Measurements from ENCODE around the gene CCDC86.
A peak's percentile ranks its signal among the peaks of the same experiment; 100 is the strongest.

CCDC86 gene

DNA sequence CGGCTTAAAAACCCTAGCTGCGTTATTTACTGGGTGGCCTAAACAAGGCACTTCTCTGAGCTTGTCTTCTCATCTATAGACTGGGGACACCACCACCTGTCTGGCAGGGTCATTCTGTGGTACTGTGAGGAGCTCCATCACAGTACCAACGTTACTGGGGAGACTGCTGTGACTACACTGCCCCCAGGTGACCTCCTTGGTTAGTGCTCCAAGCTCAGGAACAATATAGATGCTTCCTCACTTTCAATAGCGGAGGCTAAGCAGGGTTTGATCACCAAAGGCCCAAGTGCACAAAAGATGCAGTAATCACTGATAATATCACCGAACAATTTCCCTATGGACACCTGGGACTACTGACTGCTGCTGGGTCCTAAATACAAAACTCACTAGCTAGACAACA, 45.6 kb downstream of the CCDC86 start:
- DNase-seq (ENCODE audit: low read depth): no peak
- TF ChIP-seq, protein P1, sequence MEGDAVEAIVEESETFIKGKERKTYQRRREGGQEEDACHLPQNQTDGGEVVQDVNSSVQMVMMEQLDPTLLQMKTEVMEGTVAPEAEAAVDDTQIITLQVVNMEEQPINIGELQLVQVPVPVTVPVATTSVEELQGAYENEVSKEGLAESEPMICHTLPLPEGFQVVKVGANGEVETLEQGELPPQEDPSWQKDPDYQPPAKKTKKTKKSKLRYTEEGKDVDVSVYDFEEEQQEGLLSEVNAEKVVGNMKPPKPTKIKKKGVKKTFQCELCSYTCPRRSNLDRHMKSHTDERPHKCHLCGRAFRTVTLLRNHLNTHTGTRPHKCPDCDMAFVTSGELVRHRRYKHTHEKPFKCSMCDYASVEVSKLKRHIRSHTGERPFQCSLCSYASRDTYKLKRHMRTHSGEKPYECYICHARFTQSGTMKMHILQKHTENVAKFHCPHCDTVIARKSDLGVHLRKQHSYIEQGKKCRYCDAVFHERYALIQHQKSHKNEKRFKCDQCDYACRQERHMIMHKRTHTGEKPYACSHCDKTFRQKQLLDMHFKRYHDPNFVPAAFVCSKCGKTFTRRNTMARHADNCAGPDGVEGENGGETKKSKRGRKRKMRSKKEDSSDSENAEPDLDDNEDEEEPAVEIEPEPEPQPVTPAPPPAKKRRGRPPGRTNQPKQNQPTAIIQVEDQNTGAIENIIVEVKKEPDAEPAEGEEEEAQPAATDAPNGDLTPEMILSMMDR (IDR thresholded peaks at IDR 0.05; ENCODE audit: control insufficient read depth, extremely low read depth, insufficient read depth): peak; percentile 71
- H3K4me3 ChIP-seq (ENCODE audit: low read depth, low read length): no peak overlapping the region

DNA sequence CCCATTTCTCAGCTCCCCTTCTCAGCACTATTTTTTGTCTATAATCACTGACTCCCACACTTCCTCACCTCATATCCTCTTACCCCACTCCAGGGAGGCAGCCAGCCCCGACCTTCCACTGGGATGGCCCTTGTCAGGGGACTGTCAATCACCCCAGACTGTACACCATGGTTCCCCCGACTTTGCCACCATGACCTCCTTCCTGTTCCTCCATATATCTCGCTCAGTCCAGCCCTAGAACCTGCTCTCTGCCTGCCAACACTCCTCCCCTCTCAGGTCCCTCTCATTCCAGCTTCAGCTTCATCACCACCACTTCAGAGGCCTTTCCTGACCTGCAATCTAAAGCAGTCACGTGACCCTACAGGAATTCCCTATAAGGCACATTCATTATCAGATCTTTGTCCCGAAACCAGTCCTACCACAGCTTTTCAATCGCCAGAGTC, 48.0 kb downstream of the CCDC86 start:
- H3K4me3 ChIP-seq (ENCODE audit: low read depth, low read length): no peak overlapping the region
- peak; percentile 70 for DNase-seq (ENCODE audit: low read depth)
- TF ChIP-seq, protein P1 (IDR thresholded peaks at IDR 0.05; ENCODE audit: control insufficient read depth, extremely low read depth, insufficient read depth): no peak

DNA sequence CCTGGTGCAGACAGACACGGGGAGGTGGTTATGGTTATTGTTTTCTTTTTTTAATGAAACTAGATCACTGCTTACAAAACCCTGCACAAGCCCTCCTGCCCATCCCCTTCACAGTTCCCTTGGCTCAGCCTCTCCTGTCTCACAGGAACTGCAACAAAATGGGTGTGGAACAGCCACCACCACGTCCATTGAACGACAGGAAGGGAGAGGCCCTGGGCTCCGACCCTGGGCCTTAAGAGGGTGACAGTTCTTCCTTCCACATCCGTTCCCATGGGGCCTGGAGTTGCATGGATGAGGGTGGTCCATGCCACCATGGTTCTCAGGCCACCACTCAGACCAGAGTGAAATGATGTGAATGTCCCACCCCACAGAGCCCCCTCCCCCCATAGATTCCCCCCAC, 48.8 kb downstream of the CCDC86 start:
- no peak overlapping the region for H3K4me3 ChIP-seq (ENCODE audit: low read depth, low read length)
- no peak for DNase-seq (ENCODE audit: low read depth)
- TF ChIP-seq, protein P1 (IDR thresholded peaks at IDR 0.05; ENCODE audit: control insufficient read depth, extremely low read depth, insufficient read depth): no peak

DNA sequence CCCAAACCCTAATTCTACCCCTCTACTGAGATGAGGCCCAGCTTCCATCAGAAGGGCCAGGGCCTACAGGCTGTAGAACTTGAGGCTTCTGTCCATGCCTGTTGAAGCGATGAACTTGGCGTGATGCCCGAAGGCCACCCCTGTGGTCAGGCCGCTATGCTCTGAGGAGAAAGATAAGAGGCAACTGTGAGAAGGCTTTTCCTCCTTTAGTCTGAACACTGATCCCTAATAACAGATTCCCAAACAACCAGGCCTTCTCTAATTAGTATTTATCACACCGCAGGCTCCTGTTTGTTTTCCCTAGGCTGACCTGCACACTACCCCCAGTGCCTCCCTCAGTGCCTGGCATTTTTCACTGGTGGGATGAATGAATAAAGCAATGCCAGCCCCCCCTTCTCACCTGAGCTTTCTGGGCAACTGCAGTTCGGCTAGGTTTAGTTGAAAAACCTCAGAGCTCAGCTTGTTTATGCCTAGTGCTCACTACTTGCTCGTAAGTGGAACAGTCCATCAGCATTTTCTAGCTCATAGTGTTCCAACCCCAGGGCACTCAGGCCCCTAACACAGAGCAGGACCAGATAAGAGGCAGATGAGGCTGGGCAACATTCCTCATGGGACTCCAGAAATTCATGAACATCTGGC, 49.3 kb downstream of the CCDC86 start:
- TF ChIP-seq, protein P1 (IDR thresholded peaks at IDR 0.05; ENCODE audit: control insufficient read depth, extremely low read depth, insufficient read depth): no peak
- H3K4me3 ChIP-seq (ENCODE audit: low read depth, low read length): no peak overlapping the region
- DNase-seq (ENCODE audit: low read depth): no peak

DNA sequence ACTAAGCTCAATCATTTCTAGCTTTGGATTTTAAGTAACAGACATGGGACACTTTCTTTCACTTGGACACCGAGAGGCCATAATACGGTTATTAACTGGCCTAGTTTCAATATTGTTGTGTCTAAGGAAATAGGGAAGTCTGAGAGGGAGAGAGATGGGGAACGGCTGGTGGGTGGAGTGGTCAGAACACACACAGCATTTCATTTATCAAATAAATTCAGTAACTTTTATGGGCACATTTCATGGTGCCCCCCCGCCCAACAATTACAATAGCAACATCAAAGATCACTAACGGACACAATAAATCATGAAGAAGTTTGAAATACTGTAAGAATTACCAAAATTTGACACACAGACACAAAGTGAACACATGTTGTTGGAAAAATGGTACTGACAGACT, 53.8 kb downstream of the CCDC86 start:
- no peak overlapping the region for H3K4me3 ChIP-seq (ENCODE audit: low read depth, low read length)
- no peak for DNase-seq (ENCODE audit: low read depth)
- TF ChIP-seq, protein P1 (IDR thresholded peaks at IDR 0.05; ENCODE audit: control insufficient read depth, extremely low read depth, insufficient read depth): no peak

DNA sequence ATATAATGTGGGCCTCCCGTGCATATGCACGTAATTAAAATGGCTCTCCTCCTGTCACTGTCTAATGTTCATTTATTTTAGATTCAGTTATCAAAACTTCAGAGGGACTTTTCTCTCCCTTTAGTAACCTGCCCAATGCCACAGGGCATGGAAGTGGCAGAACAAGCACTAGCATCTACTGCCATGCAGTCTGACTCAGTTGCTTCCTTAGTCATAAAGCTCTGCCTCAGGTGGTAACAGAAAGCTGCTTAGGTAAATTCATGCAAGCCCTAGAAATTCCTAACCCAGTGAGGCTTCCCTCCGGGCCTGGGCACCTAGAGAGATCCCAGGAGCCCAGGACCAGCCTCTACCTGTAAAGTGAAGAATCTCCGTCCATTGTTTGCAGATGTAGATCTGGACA, 55.6 kb downstream of the CCDC86 start:
- TF ChIP-seq, protein P1 (IDR thresholded peaks at IDR 0.05; ENCODE audit: control insufficient read depth, extremely low read depth, insufficient read depth): no peak
- H3K4me3 ChIP-seq (ENCODE audit: low read depth, low read length): no peak overlapping the region
- no peak for DNase-seq (ENCODE audit: low read depth)

Data from LNCaP clone FGC (cell line).